Gastrocnemius medialis (tissue), 4 donors: Measurements from ENCODE around the gene BMF. TPM values are rescaled to one million over a fixed set of nuclear protein-coding genes. Genes with fewer than 3 reads are reported as not detected.

ENCODE experiments used
- ATAC-seq, 2 donors: fragments of 150-250 bp; one replicate each; pipeline ENCODE4 v1.9.1; 2016
- DNase-seq, 2 donors: peaks; one replicate each; pipeline ENCODE4 v3.0.0-alpha.2; 2019
- H3K27ac ChIP-seq, 4 donors: fragments of 200-600 bp; sonication (generic); 1 replicate in 1 of 4; 2 replicates in 3 of 4; pipeline ENCODE4 v1.5.1; 2016 to 2018; ENCODE audit warnings: mild to moderate bottlenecking in 2 of 4, moderate library complexity in 1 of 4
- H3K27me3 ChIP-seq, 3 donors: fragments of 200-600 bp; sonication (generic) in 2 of 3; 1 replicate in 1 of 3; 2 replicates in 2 of 3; pipeline versions ENCODE4 v1.5.1 to v1.6.0; 2016 to 2019; ENCODE audit warnings: mild to moderate bottlenecking in 1 of 3, moderate library complexity in 1 of 3
- H3K36me3 ChIP-seq, 2 donors: fragments of 200-600 bp; sonication (generic) in 1 of 2; one replicate each; pipeline ENCODE4 v1.5.1; 2017 to 2018
- H3K4me1 ChIP-seq, 2 donors: fragments of 200-600 bp; sonication (generic) in 1 of 2; one replicate each; pipeline ENCODE4 v1.5.1; 2016 to 2017; ENCODE audit warnings: mild to moderate bottlenecking in 2 of 2
- H3K4me3 ChIP-seq, 4 donors: fragments of 200-600 bp; sonication (generic) in 3 of 4; 1 replicate in 1 of 4; 2 replicates in 3 of 4; pipeline ENCODE4 v1.5.1; 2016 to 2019; ENCODE audit warnings: mild to moderate bottlenecking in 2 of 4
- H3K9me3 ChIP-seq, 3 donors: fragments of 200-600 bp; sonication (generic) in 2 of 3; 1 replicate in 1 of 3; 2 replicates in 2 of 3; pipeline ENCODE4 v1.5.1; 2016 to 2019
- POLR2A ChIP-seq, 2 donors: fragments of 450-650 bp; IDR thresholded peaks; one replicate each; pipeline ENCODE4 v1.6.1; 2017; ENCODE audit warnings: antibody characterized with exemption in 2 of 2, mild to moderate bottlenecking in 2 of 2, moderate library complexity in 2 of 2
- in situ Hi-C, 4 donors: fragments of 200-750 bp; cut with MboI; loops; one replicate each; pipeline versions ENCODE4 v1.15.0 to v1.8.0; 2017; ENCODE audit warnings: low sequenced_read_pairs in 4 of 4
- intact Hi-C: fragments of 100-400 bp; cut with DNase I; formaldehyde crosslinking; loops from one replicate; pipeline ENCODE4 v1.15.1; 2023; ENCODE audit warnings: low total_unique reads
- total RNA-seq, 4 donors: library from RNA; depleted of rRNA; stranded (reverse); fragments of >200 nt; gene quantifications; one replicate each; pipeline versions ENCODE4 v1.1.0 to v1.2.3, GENCODE V29; 2016
- TF ChIP-seq, protein P1 (sequence below), 5 experiments: fragments of 450-650 bp in 3 of 5; fragments of 200-600 bp in 2 of 5; sonication (generic) in 2 of 5; IDR thresholded peaks in 4 of 5; conservative IDR thresholded peaks in 1 of 5; 1 replicate in 4 of 5; 2 replicates in 1 of 5; pipeline ENCODE4 v1.5.1; 2016 to 2019; ENCODE audit warnings: antibody characterized with exemption in 5 of 5, mild to moderate bottlenecking in 3 of 5, moderate library complexity in 3 of 5

BMF gene
- total RNA-seq, 4 donors from 2014 or later, result 0.82 to 11.6 (median 3.2) TPM

DNA sequence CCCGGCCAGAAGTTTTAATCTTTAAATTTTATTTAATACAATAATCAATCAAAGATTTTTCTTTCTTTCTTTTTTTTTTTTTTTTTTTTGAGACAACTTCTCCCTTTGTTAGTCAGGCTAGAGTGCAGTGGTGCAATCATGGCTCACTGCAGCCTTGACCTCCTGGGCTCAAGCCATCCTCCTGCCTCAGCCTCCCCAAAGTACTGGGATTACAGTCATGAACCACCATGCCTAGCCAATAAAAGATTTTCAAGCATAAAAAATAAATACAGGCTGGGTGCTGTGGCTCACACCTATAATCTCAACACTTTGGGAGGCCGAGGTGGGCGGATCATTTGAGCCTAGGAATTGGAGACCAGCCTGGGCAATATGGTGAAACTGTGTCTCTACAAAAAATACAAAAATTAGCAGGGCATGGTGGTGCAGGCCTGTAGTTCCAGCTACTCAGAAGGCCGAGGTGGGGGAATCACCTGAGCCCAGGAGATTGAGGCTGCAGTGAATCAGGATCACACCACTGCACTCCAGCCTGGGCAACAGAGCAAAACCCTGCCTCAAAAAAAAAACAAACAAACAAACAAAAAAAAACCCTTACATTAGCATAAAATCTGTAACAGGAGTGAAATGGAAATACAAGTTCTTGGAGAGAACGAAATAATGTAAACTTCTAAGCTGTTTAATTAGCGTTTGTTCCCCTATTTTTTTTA lies 40.6 kb downstream of the BMF start:
- H3K4me3 ChIP-seq, result no peak overlapping the region
- H3K27me3 ChIP-seq, result no peaks in the 10 kb centered on the region
- no peaks in the 10 kb centered on the region for H3K36me3 ChIP-seq
- no peak for DNase-seq
- H3K27ac ChIP-seq, result peak overlapping the region in 1 of 4 donors; percentile 88
- no peaks in the 10 kb centered on the region for H3K9me3 ChIP-seq
- ATAC-seq, result no peak
- TF ChIP-seq POLR2A (IDR thresholded peaks at IDR 0.05), result no peak
- TF ChIP-seq, protein P1, sequence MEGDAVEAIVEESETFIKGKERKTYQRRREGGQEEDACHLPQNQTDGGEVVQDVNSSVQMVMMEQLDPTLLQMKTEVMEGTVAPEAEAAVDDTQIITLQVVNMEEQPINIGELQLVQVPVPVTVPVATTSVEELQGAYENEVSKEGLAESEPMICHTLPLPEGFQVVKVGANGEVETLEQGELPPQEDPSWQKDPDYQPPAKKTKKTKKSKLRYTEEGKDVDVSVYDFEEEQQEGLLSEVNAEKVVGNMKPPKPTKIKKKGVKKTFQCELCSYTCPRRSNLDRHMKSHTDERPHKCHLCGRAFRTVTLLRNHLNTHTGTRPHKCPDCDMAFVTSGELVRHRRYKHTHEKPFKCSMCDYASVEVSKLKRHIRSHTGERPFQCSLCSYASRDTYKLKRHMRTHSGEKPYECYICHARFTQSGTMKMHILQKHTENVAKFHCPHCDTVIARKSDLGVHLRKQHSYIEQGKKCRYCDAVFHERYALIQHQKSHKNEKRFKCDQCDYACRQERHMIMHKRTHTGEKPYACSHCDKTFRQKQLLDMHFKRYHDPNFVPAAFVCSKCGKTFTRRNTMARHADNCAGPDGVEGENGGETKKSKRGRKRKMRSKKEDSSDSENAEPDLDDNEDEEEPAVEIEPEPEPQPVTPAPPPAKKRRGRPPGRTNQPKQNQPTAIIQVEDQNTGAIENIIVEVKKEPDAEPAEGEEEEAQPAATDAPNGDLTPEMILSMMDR (IDR thresholded peaks at IDR 0.05 in 4 of 5, conservative IDR thresholded peaks at IDR 0.05 in 1 of 5), result no peak
- H3K4me1 ChIP-seq, result peaks cover 27 to 44% of the 10 kb centered on the region in 2 donors
- in situ Hi-C loops (no loop called here), intact Hi-C loops (loop anchor here (2.0 kb wide), 1 partner anchor 83 kb away; no protein-coding TSS in a partner anchor)

DNA sequence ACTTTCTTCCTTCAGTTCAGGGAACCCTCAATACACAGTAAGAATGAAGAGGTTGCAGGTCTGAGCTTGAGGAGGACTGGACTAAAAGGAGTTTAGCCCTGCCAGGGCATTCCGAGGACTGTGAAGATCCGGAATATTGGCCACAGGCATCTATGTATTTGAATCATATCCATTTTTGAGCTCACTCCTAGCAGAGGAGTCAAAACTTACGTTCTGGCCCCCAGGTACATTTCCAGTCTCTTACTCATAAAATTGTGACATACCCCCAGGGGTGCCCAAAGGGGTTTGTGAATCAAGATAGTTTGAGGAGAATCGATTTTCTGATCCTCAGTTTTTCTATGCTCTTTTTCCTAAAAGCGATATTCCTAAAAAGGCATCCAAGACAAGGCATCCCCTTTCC lies 42.1 kb downstream of the BMF start:
- TF ChIP-seq POLR2A (IDR thresholded peaks at IDR 0.05), result no peak
- Histone ChIP-seq H3K4me1 (peaks cover 27 to 43% of the 10 kb centered on the region in 2 donors), H3K4me3 (no peak overlapping the region), H3K9me3 (no peaks in the 10 kb centered on the region), H3K27me3 (no peaks in the 10 kb centered on the region), H3K27ac (no peak overlapping the region), H3K36me3 (no peaks in the 10 kb centered on the region)
- peak in 1 of 2 donors; percentile 2 for DNase-seq
- in situ Hi-C loops, result no loop called here
- ATAC-seq, result no peak
- intact Hi-C loops, result no loop called here

DNA sequence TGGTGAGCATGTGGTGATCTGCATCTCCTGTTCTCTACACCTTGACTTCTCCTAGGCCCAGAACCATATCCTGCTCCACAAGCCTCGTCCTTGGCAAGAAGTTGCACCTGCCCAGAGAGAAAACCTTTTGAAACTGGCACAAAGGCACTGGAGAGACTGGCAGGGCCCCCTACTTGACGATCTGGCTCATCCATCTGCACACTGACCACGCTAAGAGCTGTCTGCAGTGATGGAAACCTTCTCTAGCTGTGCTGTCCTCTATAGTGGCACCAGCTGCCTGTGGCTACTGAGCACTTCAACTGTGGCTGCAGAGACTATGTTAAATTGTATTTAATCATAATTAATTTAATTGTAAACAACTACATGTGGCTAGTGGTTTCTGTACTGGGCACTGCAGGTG lies 43.5 kb downstream of the BMF start:
- H3K36me3 ChIP-seq, result no peaks in the 10 kb centered on the region
- ATAC-seq (no peak), DNase-seq (no peak)
- H3K27me3 ChIP-seq, result no peaks in the 10 kb centered on the region
- peaks cover 24 to 42% of the 10 kb centered on the region in 2 donors for H3K4me1 ChIP-seq
- intact Hi-C loops (no loop called here), in situ Hi-C loops (no loop called here)
- no peaks in the 10 kb centered on the region for H3K9me3 ChIP-seq
- no peak overlapping the region for H3K4me3 ChIP-seq
- no peak overlapping the region for H3K27ac ChIP-seq
- TF ChIP-seq POLR2A (IDR thresholded peaks at IDR 0.05), result no peak
- TF ChIP-seq, protein P1 (IDR thresholded peaks at IDR 0.05 in 4 of 5, conservative IDR thresholded peaks at IDR 0.05 in 1 of 5), result no peak

DNA sequence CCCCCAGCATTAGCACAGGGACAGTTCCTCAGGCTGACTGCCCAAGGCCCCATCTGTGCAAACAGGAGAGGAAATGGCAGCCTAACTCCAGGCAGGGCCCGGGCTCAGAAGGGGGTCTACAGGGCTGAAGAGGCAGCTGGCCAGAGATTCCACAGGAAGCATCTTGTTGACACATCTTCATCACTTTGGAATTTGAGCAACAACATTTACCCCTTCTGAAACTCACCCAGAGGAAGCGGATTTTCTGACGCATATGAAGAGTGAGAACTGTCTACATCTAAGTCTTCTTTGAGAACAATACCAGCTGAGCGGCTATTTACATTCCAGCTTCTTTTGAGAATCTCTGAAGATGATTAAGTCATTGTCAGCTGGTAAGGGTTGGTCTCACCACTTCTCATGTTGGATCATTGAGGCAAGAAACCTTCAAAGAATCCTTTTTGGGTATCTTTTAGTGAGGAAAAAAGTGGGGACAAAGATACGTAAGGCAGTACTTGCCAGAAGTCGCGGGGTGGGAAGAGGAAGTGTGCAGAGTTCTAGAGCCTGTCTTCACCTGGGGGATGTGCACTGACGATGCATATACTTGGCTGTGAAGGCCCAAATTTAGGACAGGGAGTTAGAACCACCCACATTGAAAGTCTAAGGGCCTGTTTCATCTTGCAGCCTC lies 44.3 kb downstream of the BMF start:
- intact Hi-C loops, result no loop called here
- DNase-seq (no peak), ATAC-seq (no peak)
- no peaks in the 10 kb centered on the region for H3K27me3 ChIP-seq
- no peaks in the 10 kb centered on the region for H3K36me3 ChIP-seq
- peak overlapping the region; percentile 73 to 79 (median 79) for H3K27ac ChIP-seq
- peaks cover 16 to 34% of the 10 kb centered on the region in 2 donors for H3K4me1 ChIP-seq
- H3K4me3 ChIP-seq, result no peak overlapping the region
- H3K9me3 ChIP-seq, result no peaks in the 10 kb centered on the region
- in situ Hi-C loops, result loop anchor here in 1 of 4 donors (5.0 kb wide), 1 partner anchor 53 kb away; no protein-coding TSS in a partner anchor
- TF ChIP-seq, protein P1 (IDR thresholded peaks at IDR 0.05 in 4 of 5, conservative IDR thresholded peaks at IDR 0.05 in 1 of 5), result no peak
- no peak for TF ChIP-seq POLR2A (IDR thresholded peaks at IDR 0.05)

DNA sequence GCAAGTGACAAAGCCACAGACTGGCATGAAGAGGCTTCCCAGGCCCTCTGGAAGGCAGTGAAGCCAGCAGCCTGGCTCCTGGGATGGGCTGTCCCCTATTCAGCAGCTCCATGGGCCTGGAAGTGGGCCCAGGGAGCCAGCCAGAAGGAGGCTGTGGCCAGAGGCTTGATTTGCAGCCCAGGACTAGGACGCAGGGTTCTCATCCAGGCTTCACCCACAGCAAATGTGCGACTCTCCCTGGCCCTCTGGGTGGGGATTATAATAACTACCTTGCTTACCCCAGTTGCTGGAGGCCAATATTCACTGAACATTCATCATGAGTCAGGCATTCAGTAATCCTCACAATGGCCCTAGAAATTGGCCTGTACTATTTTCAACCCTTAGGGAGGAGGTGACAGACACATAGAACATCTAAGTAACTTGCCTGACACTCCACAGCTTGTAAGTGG lies 45.1 kb downstream of the BMF start:
- TF ChIP-seq, protein P1 (IDR thresholded peaks at IDR 0.05 in 4 of 5, conservative IDR thresholded peaks at IDR 0.05 in 1 of 5), result no peak
- no peak for TF ChIP-seq POLR2A (IDR thresholded peaks at IDR 0.05)
- intact Hi-C loops, result loop anchor here (2.0 kb wide), 1 partner anchor 39 kb away; no protein-coding TSS in a partner anchor
- no peak overlapping the region for H3K4me3 ChIP-seq

More for the DNA sequence above, 45.1 kb downstream of the BMF start:
- in situ Hi-C loops, result loop anchor here in 1 of 4 donors (5.0 kb wide), 1 partner anchor 54 kb away; no protein-coding TSS in a partner anchor
- DNase-seq, result peak; percentile 79 to 81
- peak; percentile 88 to 93 for ATAC-seq
- Histone ChIP-seq H3K4me1 (peaks cover 8 to 30% of the 10 kb centered on the region in 2 donors), H3K36me3 (no peaks in the 10 kb centered on the region), H3K27ac (peak overlapping the region; percentile 73 to 79 (median 79)), H3K9me3 (no peaks in the 10 kb centered on the region), H3K27me3 (no peaks in the 10 kb centered on the region)
